PC-9 (cell line): ENCODE data around the gene NID1. TPM values are rescaled to one million over a fixed set of nuclear protein-coding genes. Genes with fewer than 3 reads are reported as not detected.

Experiments used
- BruUV-seq: library from RNA; stranded (reverse); fragments of 400-500 nt; replicated peaks from 2 replicates; lab custom pipeline; 2021; lab: Mats Ljungman, UMichigan
- CTCF ChIA-PET: fragments of 300-600 bp; sonication (Branson Sonifier 250); formaldehyde crosslinking; loops from one replicate; lab custom pipeline; 2022; ENCODE audit warnings: antibody characterized with exemption; lab: Charles Lee
- POLR2A ChIA-PET: fragments of 300-600 bp; sonication (Branson Sonifier 250); formaldehyde crosslinking; loops from one replicate; lab custom pipeline; 2022; ENCODE audit warnings: antibody characterized with exemption; ENCODE audit not compliant: unreplicated experiment; lab: Charles Lee
- DNase-seq, 2 experiments: peaks; one replicate each; pipeline versions ENCODE4 v3.0.0 to v3.0.0-alpha.2; 2015 to 2022; ENCODE audit warnings: mixed read lengths in 1 of 2
- H2AFZ ChIP-seq: fragments of 200-600 bp; sonication (generic); 2 replicates; pipeline ENCODE4 v1.8.1; 2017; ENCODE audit warnings: antibody characterized with exemption
- H3F3A ChIP-seq: fragments of 200-600 bp; sonication (generic); 2 replicates; pipeline ENCODE4 v1.8.1; 2017; ENCODE audit warnings: antibody characterized with exemption, mild to moderate bottlenecking, low read depth; ENCODE audit not compliant: insufficient read depth
- H3K27ac ChIP-seq: fragments of 200-600 bp; sonication (generic); 2 replicates; pipeline ENCODE4 v1.6.1; 2016; ENCODE audit warnings: mixed run types
- H3K27me3 ChIP-seq: fragments of 200-600 bp; sonication (generic); 2 replicates; pipeline ENCODE4 v1.6.1; 2016; ENCODE audit warnings: low read depth, mixed run types; ENCODE audit not compliant: insufficient read depth
- H3K36me3 ChIP-seq: fragments of 200-600 bp; sonication (generic); 2 replicates; pipeline ENCODE4 v1.6.1; 2016; ENCODE audit warnings: low read depth, mixed run types
- H3K4me1 ChIP-seq: fragments of 200-600 bp; sonication (generic); replicated peaks from 2 replicates; pipeline ENCODE4 v1.6.1; 2016; ENCODE audit warnings: mixed run types; ENCODE audit not compliant: insufficient read depth
- H3K4me2 ChIP-seq: fragments of 200-600 bp; sonication (generic); 2 replicates; pipeline ENCODE4 v1.6.1; 2017; ENCODE audit warnings: mixed run types
- H3K4me3 ChIP-seq: fragments of 200-600 bp; sonication (generic); 2 replicates; pipeline ENCODE4 v1.6.1; 2016; ENCODE audit warnings: mixed run types
- H3K79me2 ChIP-seq: fragments of 200-600 bp; sonication (generic); 2 replicates; pipeline ENCODE4 v1.6.1; 2017; ENCODE audit warnings: low read depth, mixed run types
- H3K9me2 ChIP-seq: fragments of 200-600 bp; sonication (generic); 2 replicates; pipeline ENCODE4 v1.8.1; 2017; ENCODE audit warnings: mild to moderate bottlenecking; ENCODE audit not compliant: insufficient read depth
- H3K9me3 ChIP-seq: fragments of 200-600 bp; sonication (generic); 2 replicates; pipeline ENCODE4 v1.8.1; 2016; ENCODE audit warnings: low read depth; ENCODE audit not compliant: insufficient read depth
- H4K20me1 ChIP-seq: fragments of 200-600 bp; sonication (generic); 2 replicates; pipeline ENCODE4 v1.8.1; 2017; ENCODE audit not compliant: insufficient read depth
- CTCF ChIP-seq: fragments of 200-600 bp; sonication (generic); conservative IDR thresholded peaks from 2 replicates; pipeline ENCODE4 v1.6.1; 2017; ENCODE audit warnings: mixed run types, antibody characterized with exemption, mild to moderate bottlenecking, moderate library complexity
- EZH2 ChIP-seq: fragments of 200-600 bp; sonication (generic); IDR thresholded peaks from 2 replicates; pipeline ENCODE4 v1.8.0; 2017; ENCODE audit warnings: antibody characterized with exemption, low read depth
- intact Hi-C: fragments of 100-400 bp; cut with micrococcal nuclease; formaldehyde crosslinking; loops from one replicate; pipeline ENCODE4 v1.10.0; 2022; ENCODE audit not compliant: unreplicated experiment
- total RNA-seq: library from RNA; stranded (reverse); gene quantifications from 2 replicates; pipeline ENCODE4 v1.2.3, GENCODE V29; 2021

Gene NID1
- total RNA-seq, 1 experiment from 2014 or later: not detected

- no peak overlapping the region for H2AFZ ChIP-seq
- H3F3A ChIP-seq: peaks cover 26% of the 10 kb centered on the region
- H3K9me2 ChIP-seq: no peaks in the 10 kb centered on the region
- H4K20me1 ChIP-seq: no peaks in the 10 kb centered on the region
- no peak overlapping the region for H3K4me2 ChIP-seq
- H3K27ac ChIP-seq: no peak overlapping the region
- no peak overlapping the region for H3K4me3 ChIP-seq
- CTCF ChIA-PET: no interaction called here
- BruUV-seq: no TSS peak
- H3K4me1 ChIP-seq: no peaks in the 10 kb centered on the region
- H3K9me3 ChIP-seq: peaks cover 11% of the 10 kb centered on the region
- H3K79me2 ChIP-seq: no peaks in the 10 kb centered on the region
- DNase-seq: no peak
- H3K27me3 ChIP-seq: no peaks in the 10 kb centered on the region
- H3K36me3 ChIP-seq: no peaks in the 10 kb centered on the region
- POLR2A ChIA-PET: no interaction called here
- TF ChIP-seq CTCF: no peak
- no peak for TF ChIP-seq EZH2
- intact Hi-C loops: loop anchor here (2.0 to 10.0 kb wide), 2 partner anchors 597 to 1285 kb away; partner anchors contain the start of gene B3GALNT2
Observed at GRCh38 chr1:236101233-236102200, 36.6 kb upstream of the NID1 start.

GRCh38 chr1:236100799-236101198, 35.9 kb upstream of the NID1 start:
- CTCF ChIA-PET: no interaction called here
- no TSS peak for BruUV-seq

More at GRCh38 chr1:236100799-236101198, 35.9 kb upstream of the NID1 start:
- POLR2A ChIA-PET: no interaction called here
- Histone ChIP-seq H3F3A (peaks cover 33% of the 10 kb centered on the region), H3K9me2 (no peaks in the 10 kb centered on the region), H3K79me2 (no peaks in the 10 kb centered on the region), H3K4me2 (no peak overlapping the region), H3K4me3 (no peak overlapping the region), H3K9me3 (peaks cover 18% of the 10 kb centered on the region), H3K4me1 (no peaks in the 10 kb centered on the region), H2AFZ (no peak overlapping the region), H4K20me1 (no peaks in the 10 kb centered on the region), H3K27me3 (no peaks in the 10 kb centered on the region), H3K27ac (no peak overlapping the region), H3K36me3 (no peaks in the 10 kb centered on the region)
- DNase-seq: no peak
- intact Hi-C loops: loop anchor here (10.0 kb wide), 1 partner anchor 596 kb away; the partner anchor contains the start of gene B3GALNT2
- no peak for TF ChIP-seq EZH2
- TF ChIP-seq CTCF: no peak
